Measurements from ENCODE around the gene CACNA1B.

Gene CACNA1B

DNA sequence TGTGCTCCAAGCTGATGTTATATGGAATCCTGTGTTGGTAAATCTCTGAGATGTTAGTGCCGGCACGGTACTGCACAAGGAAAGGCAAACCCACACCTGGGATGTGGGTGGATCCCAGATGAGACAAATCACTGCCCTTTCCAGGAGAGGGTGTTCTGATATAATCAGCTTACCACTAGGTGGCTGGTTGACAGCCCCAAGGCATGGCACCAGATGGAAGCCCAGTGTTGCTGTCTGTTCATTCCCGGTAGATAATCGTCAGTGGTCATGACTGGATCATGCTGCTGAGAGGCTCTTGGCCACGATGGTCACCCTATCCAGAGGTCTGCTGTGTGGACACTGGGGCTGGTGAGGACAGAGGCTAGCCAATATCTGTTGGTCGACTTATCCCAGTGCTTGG, 184.0 kb downstream of the CACNA1B start:
- DNase-seq, result no peak

DNA sequence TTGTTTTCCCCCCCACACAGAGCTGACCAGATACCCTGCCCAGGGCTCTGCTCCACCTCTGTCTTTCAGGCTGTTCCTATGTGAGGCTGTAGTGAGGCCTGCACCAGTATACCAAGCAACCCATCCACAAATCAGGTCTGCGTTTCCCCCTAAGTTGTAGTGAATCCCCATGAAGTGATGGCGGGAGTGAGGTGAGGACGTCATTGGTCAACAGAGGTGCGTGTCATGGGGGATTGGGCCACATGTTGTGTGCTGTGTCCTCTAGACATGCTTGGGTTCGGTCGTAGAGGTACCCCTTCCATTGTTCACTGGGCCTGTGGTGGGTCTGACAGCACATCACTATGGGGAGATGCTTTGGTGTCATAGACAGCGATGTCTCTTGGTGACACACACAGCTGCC, 184.6 kb downstream of the CACNA1B start:
- no peak for DNase-seq

DNA sequence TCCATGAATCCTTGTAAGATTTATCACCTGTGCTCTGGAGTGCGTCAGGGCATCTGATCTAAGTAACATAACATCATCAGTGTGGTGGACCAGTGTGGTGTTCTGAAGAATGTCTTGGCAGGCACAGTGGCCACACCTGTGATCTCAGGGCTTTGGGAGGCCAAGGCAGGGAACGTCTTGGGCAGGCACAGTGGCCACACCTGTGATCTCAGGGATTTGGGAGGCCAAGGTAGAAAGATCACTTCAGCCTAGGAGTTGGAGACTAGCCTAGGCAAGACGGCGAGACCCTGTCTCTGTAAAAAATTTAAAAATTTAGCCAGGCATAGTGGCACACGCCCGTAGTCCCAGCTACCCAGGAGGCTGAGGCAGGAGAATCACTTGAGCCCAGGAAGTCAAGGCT, 185.5 kb downstream of the CACNA1B start:
- no peak for DNase-seq

- no peak for DNase-seq
Measured at GRCh38 chr9:138063785-138064184, 186.2 kb downstream of the CACNA1B start.

GRCh38 chr9:138064547-138064946, 187.0 kb downstream of the CACNA1B start:
- DNase-seq, result no peak

DNA sequence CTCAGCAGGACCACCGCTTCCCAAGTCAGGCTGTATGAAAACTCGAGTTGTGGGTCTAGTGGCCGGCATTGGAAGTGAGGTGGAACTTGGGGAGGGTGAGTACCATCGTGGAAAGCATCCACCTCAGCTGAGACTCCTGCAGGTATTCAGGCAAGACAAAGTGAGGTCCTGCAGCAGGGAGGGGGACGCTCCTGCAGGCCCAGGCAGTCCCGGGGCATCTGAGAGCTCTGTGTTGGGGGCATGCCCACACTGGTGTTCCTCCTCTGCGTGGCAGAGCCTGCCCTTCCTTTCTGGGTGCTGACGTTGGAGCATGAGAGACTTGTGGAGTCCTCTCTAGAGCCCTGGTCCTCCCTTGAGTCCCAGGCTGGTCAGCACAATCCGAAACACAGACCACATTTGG, 187.7 kb downstream of the CACNA1B start:
- DNase-seq, result no peak

DNA sequence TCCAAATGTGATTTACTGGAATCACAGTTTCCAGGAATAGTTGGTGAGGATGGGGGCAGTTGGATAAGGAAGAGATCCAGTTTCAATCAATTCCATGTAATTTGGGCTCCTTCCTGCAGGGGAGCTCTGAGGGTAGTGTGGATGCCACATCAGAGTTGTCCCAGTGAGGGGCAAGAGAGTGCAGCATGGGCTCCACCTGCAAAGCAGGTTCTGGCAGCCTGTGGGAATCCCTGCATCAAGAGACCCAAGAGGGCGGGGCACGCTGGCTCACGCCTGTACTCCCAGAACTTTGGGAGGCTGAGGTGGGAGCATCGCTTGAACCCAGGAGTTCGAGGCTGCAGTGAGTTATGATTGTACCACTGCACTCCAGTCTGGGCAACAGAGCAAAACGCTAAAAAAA, 188.5 kb downstream of the CACNA1B start:
- no peak for DNase-seq

- no peak for DNase-seq
Measured at GRCh38 chr9:138067613-138068367, 190.2 kb downstream of the CACNA1B start.

- no peak for DNase-seq
Measured at GRCh38 chr9:138068601-138069035, 191.0 kb downstream of the CACNA1B start.

GRCh38 chr9:138069731-138070456, 192.3 kb downstream of the CACNA1B start:
- no peak for DNase-seq

DNA sequence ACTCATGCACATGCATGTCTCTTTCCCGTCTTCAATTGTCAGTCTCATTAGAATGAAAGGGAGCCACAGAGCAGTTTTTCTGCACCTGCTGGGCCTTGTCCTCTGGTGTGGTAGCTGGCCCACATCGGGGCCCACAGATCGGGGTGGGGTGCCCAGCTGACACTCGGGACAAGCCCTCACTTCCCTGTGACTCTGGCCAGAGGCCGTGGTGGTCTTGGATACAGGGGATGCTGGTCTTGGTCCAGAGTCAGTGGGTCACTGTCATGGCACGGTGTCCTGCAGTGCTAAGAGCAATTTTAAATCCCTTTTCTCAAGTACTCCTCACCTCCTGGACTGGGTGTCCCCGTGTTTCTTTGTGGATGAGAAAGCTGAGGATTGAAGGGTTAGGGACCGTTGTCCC, 193.2 kb downstream of the CACNA1B start:
- DNase-seq, result no peak

DNA sequence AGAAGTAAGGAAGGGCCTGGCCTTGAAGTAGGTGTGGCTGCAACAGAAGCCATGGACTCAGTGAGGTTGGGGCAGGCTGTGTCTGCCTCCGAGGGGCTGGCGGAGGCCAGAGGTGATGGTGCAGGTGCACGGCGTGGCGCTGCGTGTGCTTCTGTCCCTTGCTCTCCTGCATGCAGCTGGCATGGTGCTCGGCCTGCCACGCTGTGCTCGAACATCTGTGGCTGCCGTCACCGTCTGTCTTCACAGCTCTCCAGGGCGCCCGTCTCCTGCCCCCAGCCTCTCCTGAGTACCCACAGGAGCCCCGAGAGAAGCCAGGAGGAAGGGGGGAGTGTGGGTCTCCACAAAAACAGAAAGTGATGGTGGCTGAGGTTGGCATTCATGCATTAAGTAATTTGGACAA, 193.7 kb downstream of the CACNA1B start:
- DNase-seq, result no peak

DNA sequence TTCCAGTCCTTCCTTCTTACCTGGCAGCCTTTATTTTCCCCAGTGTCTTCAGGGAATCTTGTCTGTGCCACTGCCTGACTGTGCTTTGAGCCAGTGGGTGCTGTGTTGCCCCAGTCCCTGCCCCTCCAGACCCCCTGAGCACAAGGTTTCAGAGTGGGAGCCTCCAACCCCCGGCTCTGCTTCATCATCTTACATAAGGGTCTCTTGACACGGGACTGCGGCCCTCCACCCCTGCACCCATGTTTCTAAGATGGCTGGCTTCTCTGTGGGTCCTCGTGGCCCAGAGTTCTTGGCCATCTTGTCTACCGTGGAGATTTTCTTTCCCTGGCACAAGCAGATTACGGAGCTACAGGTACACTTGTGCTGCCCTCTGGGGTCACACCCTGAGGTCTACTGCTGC, 194.1 kb downstream of the CACNA1B start:
- no peak for DNase-seq

DNA sequence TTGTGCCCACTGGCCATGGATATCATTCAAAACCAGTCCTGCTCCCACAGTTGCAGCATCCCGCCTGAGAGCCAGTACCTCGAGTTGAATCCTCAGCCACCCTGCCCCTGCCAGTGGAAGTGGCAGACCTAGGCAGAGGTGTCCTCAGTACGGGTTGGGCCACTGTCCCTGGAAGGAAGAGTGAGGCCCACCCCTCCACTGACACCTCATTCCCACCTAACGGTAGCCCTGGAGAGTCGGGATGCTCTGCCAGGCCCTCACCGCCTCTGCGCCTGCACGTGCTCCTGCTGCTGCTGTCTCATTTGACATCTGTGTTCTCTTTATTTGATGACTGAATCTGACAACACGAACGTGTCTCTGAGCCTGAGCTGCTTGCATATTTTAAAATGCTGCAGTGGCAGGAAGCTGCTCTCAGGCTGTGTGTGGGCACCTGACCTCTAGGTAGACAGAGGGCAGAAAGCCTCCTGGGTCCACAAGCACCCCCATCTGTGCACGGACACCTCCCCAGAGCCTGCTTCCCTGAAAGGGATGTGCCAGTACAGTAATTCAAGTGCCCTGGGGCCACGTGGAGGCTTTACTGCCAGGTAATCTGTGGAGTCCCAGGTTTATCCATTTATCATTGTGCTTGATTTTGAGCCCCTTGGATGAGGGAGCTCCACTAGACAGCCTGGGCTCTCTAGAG, 194.7 kb downstream of the CACNA1B start:
- DNase-seq, result no peak

- no peak for DNase-seq
Measured at GRCh38 chr9:138072897-138073296, 195.3 kb downstream of the CACNA1B start.

DNA sequence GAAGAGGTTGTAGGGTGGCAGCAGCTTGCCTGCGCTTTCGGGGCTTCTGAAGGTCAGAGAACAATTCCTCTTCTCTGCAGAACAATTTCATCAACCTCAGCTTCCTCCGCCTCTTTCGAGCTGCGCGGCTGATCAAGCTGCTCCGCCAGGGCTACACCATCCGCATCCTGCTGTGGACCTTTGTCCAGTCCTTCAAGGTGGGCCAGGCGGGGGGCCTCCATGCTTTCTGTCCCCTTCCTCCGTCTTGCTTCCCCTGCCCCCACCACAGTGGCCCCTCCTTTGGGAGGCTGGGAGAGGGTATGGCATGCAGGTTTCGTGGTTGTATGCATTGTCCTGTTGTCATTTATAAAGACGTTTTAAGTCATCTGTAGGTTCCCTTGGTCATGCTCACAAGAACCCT, 195.8 kb downstream of the CACNA1B start:
- DNase-seq, result no peak

GRCh38 chr9:138073808-138074207, 196.2 kb downstream of the CACNA1B start:
- no peak for DNase-seq

GRCh38 chr9:138074516-138074915, 196.9 kb downstream of the CACNA1B start:
- DNase-seq, result no peak

GRCh38 chr9:138075496-138075895, 197.9 kb downstream of the CACNA1B start:
- DNase-seq, result no peak

- no peak for DNase-seq
Measured at GRCh38 chr9:138075961-138076649, 198.5 kb downstream of the CACNA1B start.

GRCh38 chr9:138076650-138077009, 199.0 kb downstream of the CACNA1B start:
- DNase-seq, result no peak

DNA sequence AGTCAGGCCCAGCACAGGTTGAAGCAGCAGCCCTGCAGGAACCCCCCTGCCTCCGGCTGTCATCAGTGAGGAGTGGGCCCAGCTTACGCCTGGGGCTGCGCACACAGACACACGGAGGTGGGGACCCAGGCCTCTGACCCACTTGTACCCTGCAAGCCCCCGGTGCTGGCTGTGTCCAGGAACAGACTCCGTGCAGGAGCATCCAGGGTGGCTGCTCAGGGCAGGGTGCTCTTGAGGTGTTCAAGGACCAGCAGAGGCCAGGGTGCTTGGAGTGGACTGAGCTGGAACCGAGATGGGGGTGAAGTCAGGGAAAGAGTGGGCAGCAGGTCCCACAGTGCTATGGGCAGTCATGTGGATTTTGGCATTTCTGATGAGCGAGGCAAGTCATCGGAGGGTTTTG, 199.5 kb downstream of the CACNA1B start:
- no peak for DNase-seq

GRCh38 chr9:138077898-138078540, 200.4 kb downstream of the CACNA1B start:
- DNase-seq, result no peak
